ENCODE data around the gene BCAS3. TPM values are rescaled to one million over a fixed set of nuclear protein-coding genes. Genes with fewer than 3 reads are reported as not detected.

Gene BCAS3
- total RNA-seq, 1 experiment from 2014 or later: 14.4 TPM

- no peak for DNase-seq (ENCODE audit: low spot score)
- no TSS peak for BruUV-seq (replicated peaks)
- POLR2A ChIA-PET (ENCODE audit: low non-redundant PET): no interaction called here
- no peak overlapping the region for H3K27ac ChIP-seq (ENCODE audit: low read depth, low read length, poor library complexity, severe bottlenecking)
- H3K4me1 ChIP-seq (ENCODE audit: insufficient read depth, low read length, poor library complexity, severe bottlenecking): no peaks in the 10 kb centered on the region
- CTCF ChIA-PET: no interaction called here
- H3K9me3 ChIP-seq (ENCODE audit: low read depth, low read length, poor library complexity, severe bottlenecking): no peaks in the 10 kb centered on the region
- H3K27me3 ChIP-seq (replicated peaks; ENCODE audit: insufficient read depth, low read depth, low read length, poor library complexity): no peaks in the 10 kb centered on the region
- TF ChIP-seq, protein P1, sequence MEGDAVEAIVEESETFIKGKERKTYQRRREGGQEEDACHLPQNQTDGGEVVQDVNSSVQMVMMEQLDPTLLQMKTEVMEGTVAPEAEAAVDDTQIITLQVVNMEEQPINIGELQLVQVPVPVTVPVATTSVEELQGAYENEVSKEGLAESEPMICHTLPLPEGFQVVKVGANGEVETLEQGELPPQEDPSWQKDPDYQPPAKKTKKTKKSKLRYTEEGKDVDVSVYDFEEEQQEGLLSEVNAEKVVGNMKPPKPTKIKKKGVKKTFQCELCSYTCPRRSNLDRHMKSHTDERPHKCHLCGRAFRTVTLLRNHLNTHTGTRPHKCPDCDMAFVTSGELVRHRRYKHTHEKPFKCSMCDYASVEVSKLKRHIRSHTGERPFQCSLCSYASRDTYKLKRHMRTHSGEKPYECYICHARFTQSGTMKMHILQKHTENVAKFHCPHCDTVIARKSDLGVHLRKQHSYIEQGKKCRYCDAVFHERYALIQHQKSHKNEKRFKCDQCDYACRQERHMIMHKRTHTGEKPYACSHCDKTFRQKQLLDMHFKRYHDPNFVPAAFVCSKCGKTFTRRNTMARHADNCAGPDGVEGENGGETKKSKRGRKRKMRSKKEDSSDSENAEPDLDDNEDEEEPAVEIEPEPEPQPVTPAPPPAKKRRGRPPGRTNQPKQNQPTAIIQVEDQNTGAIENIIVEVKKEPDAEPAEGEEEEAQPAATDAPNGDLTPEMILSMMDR (conservative IDR thresholded peaks at IDR 0.05; ENCODE audit: low read depth, low read length): no peak
- no peak for TF ChIP-seq EZH2 (IDR thresholded peaks at IDR 0.05; ENCODE audit: borderline replicate concordance, low read depth, low read length, poor library complexity, severe bottlenecking)
- no peak overlapping the region for H3K4me3 ChIP-seq (ENCODE audit: low read depth, low read length, poor library complexity, severe bottlenecking)
- intact Hi-C loops (cut with micrococcal nuclease; ENCODE audit: unreplicated experiment): loop anchor here (10.0 kb wide), 1 partner anchor 60 kb away; no protein-coding TSS in a partner anchor
- no peaks in the 10 kb centered on the region for H3K36me3 ChIP-seq (ENCODE audit: insufficient read depth, low read length, poor library complexity, severe bottlenecking)
Measured at GRCh38 chr17:61124562-61124961, 446.9 kb downstream of the BCAS3 start.

GRCh38 chr17:61126473-61127249 is 449.0 kb downstream of the BCAS3 start:
- intact Hi-C loops (cut with micrococcal nuclease; ENCODE audit: unreplicated experiment): loop anchor here (10.0 kb wide), 1 partner anchor 62 kb away; no protein-coding TSS in a partner anchor
- CTCF ChIA-PET: no interaction called here
- POLR2A ChIA-PET (ENCODE audit: low non-redundant PET): no interaction called here
- Histone ChIP-seq H3K9me3 (ENCODE audit: low read depth, low read length, poor library complexity, severe bottlenecking) (no peaks in the 10 kb centered on the region), H3K36me3 (ENCODE audit: insufficient read depth, low read length, poor library complexity, severe bottlenecking) (no peaks in the 10 kb centered on the region), H3K27ac (ENCODE audit: low read depth, low read length, poor library complexity, severe bottlenecking) (no peak overlapping the region), H3K27me3 (replicated peaks; ENCODE audit: insufficient read depth, low read depth, low read length, poor library complexity) (no peaks in the 10 kb centered on the region), H3K4me3 (ENCODE audit: low read depth, low read length, poor library complexity, severe bottlenecking) (no peak overlapping the region), H3K4me1 (ENCODE audit: insufficient read depth, low read length, poor library complexity, severe bottlenecking) (no peaks in the 10 kb centered on the region)
- DNase-seq (ENCODE audit: low spot score): no peak
- TF ChIP-seq, protein P1 (conservative IDR thresholded peaks at IDR 0.05; ENCODE audit: low read depth, low read length): no peak
- no peak for TF ChIP-seq EZH2 (IDR thresholded peaks at IDR 0.05; ENCODE audit: borderline replicate concordance, low read depth, low read length, poor library complexity, severe bottlenecking)
- no TSS peak for BruUV-seq (replicated peaks)

DNA sequence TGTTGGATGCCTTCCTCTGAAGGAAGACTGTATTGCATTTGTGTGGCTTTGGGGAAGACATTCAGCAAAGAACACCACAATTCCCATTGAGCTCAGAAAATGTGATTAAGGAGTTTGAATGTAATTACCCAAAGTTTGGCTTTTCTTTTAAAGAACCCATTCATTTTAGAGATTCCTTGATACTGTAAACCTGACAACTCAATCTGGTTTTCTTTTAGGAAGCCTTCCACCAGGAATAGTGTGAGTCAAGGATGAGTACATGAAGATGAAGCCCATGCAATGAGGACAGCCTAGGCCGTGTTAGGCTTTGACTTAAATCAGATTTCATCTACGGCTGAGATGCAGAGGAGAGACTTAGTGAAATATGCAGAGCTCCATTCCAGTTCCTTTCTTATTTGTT is 450.3 kb downstream of the BCAS3 start:
- H3K27ac ChIP-seq (ENCODE audit: low read depth, low read length, poor library complexity, severe bottlenecking): no peak overlapping the region
- CTCF ChIA-PET: no interaction called here
- no peaks in the 10 kb centered on the region for H3K4me1 ChIP-seq (ENCODE audit: insufficient read depth, low read length, poor library complexity, severe bottlenecking)

More for the DNA sequence above, 450.3 kb downstream of the BCAS3 start:
- BruUV-seq (replicated peaks): no TSS peak
- POLR2A ChIA-PET (ENCODE audit: low non-redundant PET): no interaction called here
- DNase-seq (ENCODE audit: low spot score): no peak
- Histone ChIP-seq H3K4me3 (ENCODE audit: low read depth, low read length, poor library complexity, severe bottlenecking) (no peak overlapping the region), H3K36me3 (ENCODE audit: insufficient read depth, low read length, poor library complexity, severe bottlenecking) (no peaks in the 10 kb centered on the region), H3K27me3 (replicated peaks; ENCODE audit: insufficient read depth, low read depth, low read length, poor library complexity) (no peaks in the 10 kb centered on the region), H3K9me3 (ENCODE audit: low read depth, low read length, poor library complexity, severe bottlenecking) (no peaks in the 10 kb centered on the region)
- TF ChIP-seq, protein P1 (conservative IDR thresholded peaks at IDR 0.05; ENCODE audit: low read depth, low read length): no peak
- no peak for TF ChIP-seq EZH2 (IDR thresholded peaks at IDR 0.05; ENCODE audit: borderline replicate concordance, low read depth, low read length, poor library complexity, severe bottlenecking)
- intact Hi-C loops (cut with micrococcal nuclease; ENCODE audit: unreplicated experiment): loop anchor here (10.0 kb wide), 1 partner anchor 63 kb away; no protein-coding TSS in a partner anchor

Measured in A673 (cell line).